MM.1S (cell line): ENCODE data around the gene RAI2.

Source experiments
- CTCF ChIP-seq: fragments of 300-600 bp; sonication (generic); IDR thresholded peaks from 2 replicates; pipeline ENCODE4 v1.5.1; 2016; ENCODE audit warnings: antibody characterized with exemption, low read length, mixed read lengths
- EZH2 ChIP-seq: fragments of 300-600 bp; sonication (generic); optimal IDR thresholded peaks from 2 replicates; pipeline ENCODE3; 2017; ENCODE audit warnings: low read depth, mild to moderate bottlenecking, antibody characterized with exemption, low read length, mixed read lengths
- EZH2phosphoT487 ChIP-seq: fragments of 300-600 bp; sonication (generic); IDR thresholded peaks from 2 replicates; pipeline ENCODE4 v1.6.1; 2018; ENCODE audit warnings: antibody characterized with exemption, low read length

GRCh38 chrX:17846045-17846444, 15.1 kb downstream of the RAI2 start:
- no peak for TF ChIP-seq CTCF
- no peak for TF ChIP-seq EZH2phosphoT487
- no peak for TF ChIP-seq EZH2
